Measurements from ENCODE around the gene CTXN1. TPM values are rescaled to one million over a fixed set of nuclear protein-coding genes. Genes with fewer than 3 reads are reported as not detected.

CTXN1 gene
- total RNA-seq, 4 donors from 2014 or later, result 1.6 to 2.5 (median 2.4) TPM; not detected in 1

GRCh38 chr19:7881910-7882309 is 44.0 kb downstream of the CTXN1 start:
- H3K4me1 ChIP-seq, result no peaks in the 10 kb centered on the region
- H3K27ac ChIP-seq, result no peak overlapping the region
- no peak for TF ChIP-seq CTCF (IDR thresholded peaks at IDR 0.05)
- no peak for TF ChIP-seq POLR2A (IDR thresholded peaks at IDR 0.05)
- no peak for DNase-seq
- no peaks in the 10 kb centered on the region for H3K27me3 ChIP-seq
- H3K4me3 ChIP-seq, result no peak overlapping the region
- H3K36me3 ChIP-seq, result no peaks in the 10 kb centered on the region
- H3K9me3 ChIP-seq, result no peaks in the 10 kb centered on the region

DNA sequence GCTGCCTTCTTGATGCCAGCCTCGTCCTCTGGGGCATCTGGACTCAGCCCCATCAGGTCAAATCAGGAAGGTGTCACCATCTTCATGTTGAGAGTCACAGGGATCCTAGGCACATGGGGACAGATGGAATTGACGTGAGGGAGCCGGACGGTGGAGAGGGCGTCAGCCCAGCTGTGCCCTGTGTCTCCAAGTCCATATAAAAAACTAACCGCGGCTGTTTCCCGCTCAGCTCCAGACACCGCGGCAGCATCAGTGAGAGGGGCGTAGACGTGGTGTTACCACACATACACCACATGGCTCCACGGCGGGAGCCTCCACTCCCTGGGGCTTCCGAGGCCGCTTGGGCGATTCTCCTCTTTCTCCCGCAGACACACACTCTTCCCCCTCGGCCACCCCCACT is 46.1 kb downstream of the CTXN1 start:
- DNase-seq, result no peak
- Histone ChIP-seq H3K4me3 (no peak overlapping the region), H3K36me3 (no peaks in the 10 kb centered on the region), H3K27me3 (peaks cover 0 to 2% of the 10 kb centered on the region in 2 donors), H3K4me1 (no peaks in the 10 kb centered on the region), H3K27ac (no peak overlapping the region), H3K9me3 (no peaks in the 10 kb centered on the region)
- no peak for TF ChIP-seq CTCF (IDR thresholded peaks at IDR 0.05)
- TF ChIP-seq POLR2A (IDR thresholded peaks at IDR 0.05), result no peak

GRCh38 chr19:7879111-7879807 is 46.7 kb downstream of the CTXN1 start:
- peaks cover 0 to 6% (median 2%) of the 10 kb centered on the region in 4 donors for H3K4me1 ChIP-seq
- H3K27me3 ChIP-seq, result peaks cover 0 to 7% of the 10 kb centered on the region in 2 donors
- no peak overlapping the region for H3K27ac ChIP-seq
- H3K36me3 ChIP-seq, result no peaks in the 10 kb centered on the region
- TF ChIP-seq CTCF (IDR thresholded peaks at IDR 0.05), result no peak
- no peak for TF ChIP-seq POLR2A (IDR thresholded peaks at IDR 0.05)
- no peak overlapping the region for H3K4me3 ChIP-seq
- peak in 1 of 3 donors; percentile 42 for DNase-seq
- H3K9me3 ChIP-seq, result no peaks in the 10 kb centered on the region

DNA sequence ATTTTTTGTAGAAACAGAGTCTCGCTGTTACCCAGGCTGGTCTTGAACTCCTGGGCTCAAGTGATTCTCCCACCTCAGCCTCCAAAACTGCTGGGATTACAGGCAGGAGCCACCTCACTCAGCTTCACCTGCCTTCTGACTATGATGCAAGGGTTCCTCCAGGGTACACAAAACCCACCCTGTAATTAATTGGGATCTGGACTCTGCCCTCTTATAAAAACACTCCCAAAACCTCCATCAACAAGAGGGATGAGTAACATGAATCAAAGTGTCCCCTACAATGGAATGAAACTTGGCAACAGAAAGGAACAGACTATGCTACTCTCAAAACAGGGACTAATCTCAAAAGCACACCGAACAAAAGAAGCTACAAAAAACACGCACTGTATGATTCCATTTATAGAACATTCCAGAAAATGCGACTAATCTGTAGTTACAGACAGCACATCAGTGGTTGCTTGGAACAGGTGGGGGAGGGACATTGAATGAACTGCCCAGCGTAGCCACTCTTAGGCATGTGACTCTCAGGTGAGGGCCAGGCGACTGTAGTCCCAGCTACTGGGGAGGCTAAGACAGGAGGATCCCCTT is 48.6 kb downstream of the CTXN1 start:
- Histone ChIP-seq H3K4me3 (no peak overlapping the region), H3K4me1 (peaks cover 0 to 16% (median 6%) of the 10 kb centered on the region in 4 donors), H3K9me3 (no peaks in the 10 kb centered on the region), H3K36me3 (no peaks in the 10 kb centered on the region), H3K27ac (no peak overlapping the region), H3K27me3 (peaks cover 0 to 26% of the 10 kb centered on the region in 2 donors)
- DNase-seq, result no peak
- TF ChIP-seq POLR2A (IDR thresholded peaks at IDR 0.05), result no peak
- no peak for TF ChIP-seq CTCF (IDR thresholded peaks at IDR 0.05)

DNA sequence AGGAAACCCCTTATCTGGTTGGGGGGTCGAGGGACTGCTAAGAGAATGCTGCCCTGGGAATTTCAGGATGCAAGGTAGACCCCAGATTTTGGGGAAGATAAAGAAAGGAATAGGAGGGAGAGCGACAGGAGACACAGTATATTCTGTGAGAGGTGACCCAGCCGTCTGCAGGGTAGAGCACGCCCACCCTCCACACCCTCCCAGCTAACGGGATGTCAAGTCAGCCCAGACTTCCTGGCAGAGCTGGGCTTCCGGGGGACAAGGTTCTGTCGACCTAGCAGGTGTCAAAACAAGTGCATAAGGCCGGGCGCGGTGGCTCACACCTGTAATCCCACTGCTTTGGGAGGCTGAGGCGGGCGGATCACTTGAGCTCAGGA is 51.0 kb downstream of the CTXN1 start:
- no peak for DNase-seq
- no peaks in the 10 kb centered on the region for H3K9me3 ChIP-seq
- H3K4me3 ChIP-seq, result peak overlapping the region in 1 of 4 donors; percentile 43
- H3K4me1 ChIP-seq, result peaks cover 0 to 34% (median 6%) of the 10 kb centered on the region in 4 donors
- no peaks in the 10 kb centered on the region for H3K36me3 ChIP-seq
- no peak for TF ChIP-seq POLR2A (IDR thresholded peaks at IDR 0.05)
- peaks cover 0 to 27% of the 10 kb centered on the region in 2 donors for H3K27me3 ChIP-seq
- H3K27ac ChIP-seq, result no peak overlapping the region

Other genes starting within 250 kb of the CTXN1 start
- gene MCEMP1, start 249.0 kb downstream of the CTXN1 start, total RNA-seq, result not detected
- 10 to 100 TPM; 18.2 to 55.8 (median 54.0) TPM for gene TRAPPC5, start 245.3 kb downstream of the CTXN1 start, total RNA-seq
- 10 to 100 TPM in 1 of 4 donors, 1 to 10 TPM in 1, not detected in 2; 2.0 to 10.7 TPM for gene FCER2, start 224.0 kb downstream of the CTXN1 start, total RNA-seq
- 1 to 10 TPM in 1 of 4 donors, not detected in 3; 1.1 TPM for gene CLEC4G, start 194.0 kb downstream of the CTXN1 start, total RNA-seq
- 10 to 100 TPM in 1 of 4 donors, 1 to 10 TPM in 3; 1.6 to 31.4 (median 5.2) TPM for gene CD209, start 178.6 kb downstream of the CTXN1 start, total RNA-seq
- gene CLEC4M, start 162.9 kb downstream of the CTXN1 start, total RNA-seq, result not detected
- 10 to 100 TPM in 3 of 4 donors, 1 to 10 TPM in 1; 7.7 to 22.3 (median 14.9) TPM for gene EVI5L, start 95.9 kb downstream of the CTXN1 start, total RNA-seq
- gene PRR36, start 51.7 kb downstream of the CTXN1 start, total RNA-seq, result not detected
- under 1 TPM in 3 of 4 donors, not detected in 1; 0.57 to 0.88 (median 0.80) TPM for gene LRRC8E, start 37.6 kb downstream of the CTXN1 start, total RNA-seq
- gene MAP2K7, start 22.3 kb downstream of the CTXN1 start, total RNA-seq, result 10 to 100 TPM; 16.6 to 39.3 (median 35.0) TPM
- not detected for gene TGFBR3L, start 11.3 kb downstream of the CTXN1 start, total RNA-seq
- 10 to 100 TPM in 2 of 4 donors, 1 to 10 TPM in 2; 7.4 to 12.9 (median 9.4) TPM for gene SNAPC2, start 5.8 kb downstream of the CTXN1 start, total RNA-seq
- 100 to 1,000 TPM in 1 of 4 donors, 10 to 100 TPM in 3; 55.5 to 211 (median 80.7) TPM for gene TIMM44, start 17.5 kb upstream of the CTXN1 start, total RNA-seq
- gene ELAVL1, start 79.5 kb upstream of the CTXN1 start, total RNA-seq, result 10 to 100 TPM; 21.0 to 41.7 (median 25.9) TPM
- gene CCL25, start 126.6 kb upstream of the CTXN1 start, total RNA-seq, result 100 to 1,000 TPM in 2 of 4 donors, 10 to 100 TPM in 1, 1 to 10 TPM in 1; 5.8 to 286 (median 121) TPM
- gene FBN3, start 223.5 kb upstream of the CTXN1 start, total RNA-seq, result under 1 TPM in 1 of 4 donors, not detected in 3; 0.28 TPM